GM19025 (cell line): ENCODE measurements around the gene C1QTNF2.

Experiments
- ATAC-seq: cut with Tn5 transposase; IDR thresholded peaks from one replicate; pipeline ENCODE4 v1.9.1; 2021; ENCODE audit warnings: mild to moderate bottlenecking, low read depth, moderate library complexity; ENCODE audit not compliant: unreplicated experiment

The C1QTNF2 gene

GRCh38 chr5:160310552-160311295 is 59.7 kb downstream of the C1QTNF2 start:
- ATAC-seq = no peak

- no peak for ATAC-seq
Observed at GRCh38 chr5:160310140-160310539, 60.3 kb downstream of the C1QTNF2 start.

GRCh38 chr5:160306696-160307095 is 63.7 kb downstream of the C1QTNF2 start:
- ATAC-seq = no peak

GRCh38 chr5:160305319-160305718 is 65.1 kb downstream of the C1QTNF2 start:
- ATAC-seq = no peak

- no peak for ATAC-seq
Observed at GRCh38 chr5:160303690-160304089, 66.7 kb downstream of the C1QTNF2 start.

GRCh38 chr5:160298189-160298588 is 72.2 kb downstream of the C1QTNF2 start:
- no peak for ATAC-seq

GRCh38 chr5:160297776-160298175 is 72.7 kb downstream of the C1QTNF2 start:
- no peak for ATAC-seq
